Choroid plexus epithelial cell (primary cell): ENCODE results near the gene MESP2.

Experiments
- DNase-seq: peaks from one replicate; pipeline ENCODE4 v3.0.0-alpha.2; 2010; ENCODE audit warnings: low read depth
- H3K4me3 ChIP-seq: 2 replicates; pipeline ENCODE4 v1.5.1; 2011; ENCODE audit warnings: low read depth, mild to moderate bottlenecking, control low read depth, low read length, moderate library complexity
- TF ChIP-seq, protein P1 (sequence below): conservative IDR thresholded peaks from 2 replicates; pipeline ENCODE4 v1.5.1; 2011; ENCODE audit warnings: low read depth, mild to moderate bottlenecking, control low read depth, inconsistent platforms, low read length, moderate library complexity

Gene MESP2

DNA sequence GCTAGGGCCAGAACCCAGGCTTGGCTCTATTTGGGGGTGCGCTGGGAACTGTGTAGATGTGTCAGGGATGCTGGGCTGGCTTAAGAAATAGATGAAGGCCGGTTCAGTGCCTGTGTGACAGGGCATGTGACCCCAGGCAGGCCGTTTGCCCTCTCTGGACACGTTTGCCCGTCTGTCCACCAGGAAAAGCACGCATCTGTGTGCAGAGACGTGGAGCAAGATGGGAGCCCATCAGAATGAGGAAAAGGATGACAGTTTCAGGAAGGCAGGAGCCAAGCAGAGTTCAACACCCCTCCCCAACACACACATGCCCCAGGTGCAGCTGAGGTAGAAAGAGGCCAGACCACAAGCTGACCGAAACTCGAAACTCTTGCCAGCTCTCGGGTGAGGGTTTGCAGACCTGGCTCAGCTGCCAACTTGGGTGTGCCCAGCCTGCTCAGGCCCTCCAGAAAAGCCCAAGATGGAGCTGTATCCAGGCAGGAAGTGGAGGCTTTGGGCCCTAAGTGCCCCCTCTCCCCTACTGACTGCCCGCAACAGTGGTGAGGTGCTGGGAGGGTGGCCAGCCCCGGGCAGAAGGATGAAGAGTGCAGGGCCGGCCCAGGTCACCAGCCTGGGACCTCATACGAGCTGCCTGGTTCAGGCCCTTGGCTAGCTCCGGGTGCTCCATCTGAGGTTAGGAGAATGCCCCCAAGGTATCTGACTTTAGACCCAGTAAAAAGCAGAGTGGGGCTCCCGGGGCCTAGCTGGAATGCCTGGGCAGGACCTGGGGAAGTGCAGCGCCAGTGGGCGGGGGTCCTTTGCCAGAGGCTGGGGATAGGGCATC lies 14.9 kb upstream of the MESP2 start:
- no peak overlapping the region for H3K4me3 ChIP-seq
- TF ChIP-seq, protein P1, sequence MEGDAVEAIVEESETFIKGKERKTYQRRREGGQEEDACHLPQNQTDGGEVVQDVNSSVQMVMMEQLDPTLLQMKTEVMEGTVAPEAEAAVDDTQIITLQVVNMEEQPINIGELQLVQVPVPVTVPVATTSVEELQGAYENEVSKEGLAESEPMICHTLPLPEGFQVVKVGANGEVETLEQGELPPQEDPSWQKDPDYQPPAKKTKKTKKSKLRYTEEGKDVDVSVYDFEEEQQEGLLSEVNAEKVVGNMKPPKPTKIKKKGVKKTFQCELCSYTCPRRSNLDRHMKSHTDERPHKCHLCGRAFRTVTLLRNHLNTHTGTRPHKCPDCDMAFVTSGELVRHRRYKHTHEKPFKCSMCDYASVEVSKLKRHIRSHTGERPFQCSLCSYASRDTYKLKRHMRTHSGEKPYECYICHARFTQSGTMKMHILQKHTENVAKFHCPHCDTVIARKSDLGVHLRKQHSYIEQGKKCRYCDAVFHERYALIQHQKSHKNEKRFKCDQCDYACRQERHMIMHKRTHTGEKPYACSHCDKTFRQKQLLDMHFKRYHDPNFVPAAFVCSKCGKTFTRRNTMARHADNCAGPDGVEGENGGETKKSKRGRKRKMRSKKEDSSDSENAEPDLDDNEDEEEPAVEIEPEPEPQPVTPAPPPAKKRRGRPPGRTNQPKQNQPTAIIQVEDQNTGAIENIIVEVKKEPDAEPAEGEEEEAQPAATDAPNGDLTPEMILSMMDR: no peak
- no peak for DNase-seq

DNA sequence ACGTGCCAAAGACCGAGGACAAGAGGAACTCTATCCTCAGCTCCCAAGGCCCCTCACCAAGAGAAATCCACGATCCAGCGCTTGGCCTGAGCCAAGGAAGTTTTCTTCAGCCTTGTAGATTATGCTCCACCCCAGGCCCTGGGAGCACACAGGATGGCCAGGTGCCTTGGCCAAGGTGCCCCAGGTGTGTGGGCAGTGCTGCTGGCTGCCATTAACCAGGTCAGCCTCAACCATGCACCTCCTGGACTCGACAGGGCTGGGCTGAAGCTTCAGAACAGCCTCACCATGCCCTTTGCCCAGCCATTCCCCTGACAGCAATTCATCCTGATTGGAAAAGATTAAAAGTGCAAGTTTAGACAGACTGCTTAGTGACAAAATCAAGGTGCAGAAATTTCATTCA lies 14.2 kb upstream of the MESP2 start:
- TF ChIP-seq, protein P1: no peak
- DNase-seq: no peak

DNA sequence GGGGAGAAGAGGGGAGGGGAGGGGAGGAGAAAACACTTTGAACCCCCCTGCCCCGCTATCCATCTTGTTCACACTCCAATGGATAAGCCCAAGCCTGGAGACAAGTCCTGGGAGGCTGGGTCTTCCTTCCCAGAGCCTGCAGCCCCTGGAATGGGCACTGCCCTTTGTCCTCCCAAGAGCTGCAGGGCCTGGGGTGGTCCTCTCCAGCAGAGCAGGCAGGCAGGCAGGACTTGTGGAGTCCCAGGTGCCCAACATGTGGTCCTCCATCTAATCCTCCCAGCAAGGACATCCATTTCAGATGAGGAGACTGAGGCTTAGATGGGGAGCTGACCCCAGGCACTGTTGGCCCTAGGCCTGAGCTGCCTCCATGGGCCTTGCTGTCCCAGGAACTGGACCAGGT lies 10.4 kb upstream of the MESP2 start:
- TF ChIP-seq, protein P1: no peak
- DNase-seq: no peak
- no peak overlapping the region for H3K4me3 ChIP-seq

More for the DNA sequence above, 14.2 kb upstream of the MESP2 start:
- no peak overlapping the region for H3K4me3 ChIP-seq

DNA sequence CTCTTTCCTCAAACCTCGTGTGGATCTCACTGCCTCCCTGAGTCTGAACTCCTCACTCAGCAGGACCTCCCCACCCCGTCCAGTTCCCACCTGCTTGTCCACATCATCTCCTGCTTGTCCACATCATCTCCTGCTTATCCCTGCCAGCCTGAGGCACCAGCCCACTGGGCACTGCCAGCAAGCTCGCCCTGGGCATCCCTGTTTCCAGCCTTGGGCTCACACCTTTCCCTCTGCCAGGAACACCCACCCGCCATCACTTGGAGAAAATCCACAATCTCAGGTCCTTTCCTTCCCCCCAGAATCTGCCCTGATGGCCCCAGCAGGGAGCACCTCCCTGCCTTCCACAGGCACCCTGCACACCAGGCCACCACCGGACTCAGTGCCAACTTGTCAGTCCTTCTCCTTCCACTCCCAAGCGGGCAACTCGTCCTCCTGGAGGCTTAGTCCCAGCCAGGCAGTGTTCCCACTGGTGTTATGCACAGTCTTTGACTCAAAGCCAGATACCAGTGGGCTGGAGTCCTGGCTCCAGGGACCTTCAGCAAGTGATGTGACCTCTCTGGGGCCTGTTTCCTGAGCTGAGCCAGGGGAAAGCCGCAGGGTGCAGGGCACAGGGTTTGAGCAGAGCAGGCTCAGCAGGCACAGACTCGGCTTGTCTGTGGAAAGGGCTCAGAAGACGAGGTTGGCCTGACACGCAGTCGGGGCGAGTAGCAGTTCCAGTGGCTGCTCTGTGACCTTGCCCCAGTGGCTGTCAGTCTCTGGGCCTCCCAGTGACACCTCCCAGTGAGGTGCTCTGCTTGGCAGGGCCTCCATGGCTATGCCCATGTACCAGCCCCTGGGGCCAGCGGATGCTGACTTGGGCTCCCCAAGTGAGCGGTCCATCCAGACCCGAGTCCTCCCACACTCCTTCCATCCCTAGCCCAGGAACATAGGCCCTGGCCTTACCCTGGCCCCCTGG lies 9.5 kb upstream of the MESP2 start:
- no peak for DNase-seq
- TF ChIP-seq, protein P1: no peak
- H3K4me3 ChIP-seq: no peak overlapping the region

DNA sequence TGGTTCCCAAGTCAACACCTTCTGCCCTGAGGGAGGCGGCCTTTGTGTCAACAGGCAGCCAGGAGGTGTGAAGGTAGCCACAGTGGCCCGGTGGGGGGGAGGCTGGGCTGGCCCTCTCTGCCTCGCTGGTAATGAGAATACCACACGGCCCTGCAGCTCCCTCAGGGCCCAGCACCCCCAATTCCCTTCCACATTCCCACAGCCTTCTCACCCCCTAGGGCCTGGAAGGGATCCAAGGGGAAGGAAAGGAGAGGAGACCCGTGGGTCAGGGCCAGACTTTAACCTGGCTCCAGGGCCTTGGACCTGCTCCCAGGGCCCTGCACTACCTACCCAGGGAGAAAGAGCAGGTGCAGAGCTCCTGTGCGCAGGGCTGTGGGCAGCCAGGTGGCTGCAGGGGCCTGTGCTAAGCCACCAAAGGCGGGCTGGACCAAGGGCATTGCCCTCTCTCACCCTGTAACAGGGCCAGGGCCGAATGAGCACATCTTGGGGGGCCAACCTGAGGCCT lies 8.7 kb upstream of the MESP2 start:
- no peak for DNase-seq
- H3K4me3 ChIP-seq: no peak overlapping the region
- TF ChIP-seq, protein P1: no peak

DNA sequence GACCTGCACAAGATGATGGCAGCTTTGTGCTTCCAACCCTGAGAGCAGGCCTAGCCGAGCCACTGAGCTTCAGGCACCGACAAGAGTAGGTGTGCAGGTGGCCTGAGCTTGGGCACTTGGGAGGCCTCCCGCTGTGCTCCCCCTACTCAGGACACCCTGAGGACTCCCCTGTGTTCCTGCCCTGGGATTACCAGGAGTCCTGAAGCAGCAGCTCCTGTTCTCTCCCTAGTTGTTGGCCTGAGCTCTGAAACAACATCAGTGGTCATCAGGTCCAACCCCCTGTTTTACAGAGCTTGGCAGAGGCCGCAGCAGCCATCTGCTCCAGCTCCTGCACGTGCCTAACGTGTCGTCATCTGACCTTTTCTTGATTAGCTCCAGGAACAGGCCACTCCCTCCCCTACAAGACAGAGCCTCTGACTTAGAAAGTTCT lies 8.0 kb upstream of the MESP2 start:
- TF ChIP-seq, protein P1: no peak
- H3K4me3 ChIP-seq: no peak overlapping the region
- DNase-seq: peak; percentile 68
